Fibroblast of peridontal ligament (primary cell): Measurements from ENCODE around the gene CCL21.

Experiments used
- DNase-seq: peaks from one replicate; pipeline ENCODE4 v3.0.0-alpha.2; 2010; ENCODE audit errors: extremely low read depth

CCL21 gene

DNA sequence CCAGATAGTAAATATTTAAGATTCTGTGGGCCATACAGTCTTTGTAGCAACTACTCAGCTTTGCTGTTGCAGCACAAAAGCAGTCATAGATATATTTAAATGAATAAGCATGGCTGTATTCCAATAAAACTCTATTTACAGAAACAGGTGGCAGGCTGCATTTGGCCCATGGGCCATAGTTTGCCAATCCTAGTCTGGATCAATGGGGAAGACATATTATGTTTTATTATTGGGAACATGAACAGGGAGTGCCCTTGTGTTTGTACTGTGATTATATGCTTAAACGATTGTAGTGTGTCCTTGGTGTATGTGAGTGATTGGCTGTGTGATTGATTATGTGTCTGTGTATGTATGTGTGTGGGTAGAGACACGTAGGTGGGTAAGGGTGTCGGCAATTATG is 35.5 kb downstream of the CCL21 start:
- DNase-seq, result no peak

DNA sequence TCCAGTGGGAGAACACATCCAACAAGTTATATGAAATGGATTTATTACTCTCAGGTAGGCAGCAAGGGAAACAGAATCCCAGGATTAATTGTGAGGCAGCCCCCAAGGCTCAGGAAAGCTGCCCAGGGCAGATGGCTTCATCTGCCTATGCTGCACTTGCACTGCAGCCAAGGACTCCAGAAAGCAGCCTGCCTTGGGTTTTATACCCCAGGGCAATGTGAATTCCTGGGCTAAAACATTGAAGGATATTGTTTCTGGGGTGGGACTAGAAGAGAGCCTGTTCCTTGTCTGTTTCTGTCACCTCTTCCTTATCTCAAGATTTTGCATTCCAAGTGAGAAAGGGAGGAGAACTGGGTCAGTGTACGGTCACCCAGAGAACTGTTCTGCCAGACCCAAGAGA is 38.6 kb downstream of the CCL21 start:
- no peak for DNase-seq

- no peak for DNase-seq
Observed at GRCh38 chr9:34669809-34670562, 40.0 kb downstream of the CCL21 start.

DNA sequence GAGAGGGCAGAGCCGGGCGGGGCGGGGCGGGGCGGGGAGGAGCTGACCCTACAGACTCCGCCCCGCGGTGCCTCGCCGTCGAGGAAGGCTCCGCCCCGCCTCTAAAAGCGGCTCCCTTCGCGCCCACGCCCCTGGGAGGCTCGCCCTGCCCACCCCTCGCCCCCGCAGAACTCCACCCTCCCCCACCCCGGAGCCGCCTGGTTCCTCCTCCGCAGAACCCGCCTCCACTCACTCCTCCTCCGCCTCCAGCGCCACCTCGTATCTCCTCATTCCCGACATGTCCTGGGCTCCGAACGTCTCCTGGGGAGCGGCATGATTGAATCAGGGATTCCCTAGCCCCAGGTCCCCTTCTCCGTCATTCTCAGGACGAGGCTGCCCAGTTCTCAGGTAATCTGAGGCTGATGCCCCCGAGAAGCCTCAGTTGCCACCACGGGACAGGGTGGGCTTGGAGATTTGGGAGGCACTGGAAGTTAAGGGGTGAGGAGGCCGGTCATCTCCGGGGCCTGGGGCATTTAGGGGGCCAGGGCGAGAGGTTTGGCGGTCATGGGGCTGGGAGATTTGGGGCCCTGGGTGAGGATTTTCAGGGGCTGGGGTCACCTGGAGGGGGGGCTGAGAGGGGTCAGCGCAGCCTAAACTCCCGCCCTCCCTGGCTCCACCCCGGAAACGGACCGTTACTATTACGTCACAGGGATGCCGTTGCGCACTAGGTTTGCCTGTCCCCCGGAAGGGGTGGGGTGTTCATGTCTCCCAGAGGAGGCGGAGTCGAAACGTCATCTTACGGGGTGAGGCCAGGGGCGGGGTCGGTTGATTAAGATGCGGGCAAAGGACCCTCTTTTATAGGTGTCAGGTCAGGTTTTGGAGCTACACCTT is 44.3 kb downstream of the CCL21 start:
- DNase-seq, result peak; percentile 95

DNA sequence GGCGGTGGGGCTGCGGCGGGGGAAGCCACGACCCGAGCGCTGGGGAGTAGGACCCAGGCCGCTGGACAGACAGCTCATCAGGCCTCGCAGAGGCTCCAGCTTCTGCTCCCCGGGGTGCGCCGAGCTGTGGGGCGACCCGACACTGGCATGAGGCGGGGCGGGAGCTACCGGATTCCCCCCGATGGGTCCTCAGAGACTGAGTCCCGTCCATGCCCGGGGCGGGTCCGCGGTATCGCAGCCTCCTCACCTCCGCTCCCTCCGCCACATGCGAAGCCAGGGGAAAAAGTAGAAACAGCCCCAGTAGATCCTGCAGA is 44.9 kb downstream of the CCL21 start:
- no peak for DNase-seq

DNA sequence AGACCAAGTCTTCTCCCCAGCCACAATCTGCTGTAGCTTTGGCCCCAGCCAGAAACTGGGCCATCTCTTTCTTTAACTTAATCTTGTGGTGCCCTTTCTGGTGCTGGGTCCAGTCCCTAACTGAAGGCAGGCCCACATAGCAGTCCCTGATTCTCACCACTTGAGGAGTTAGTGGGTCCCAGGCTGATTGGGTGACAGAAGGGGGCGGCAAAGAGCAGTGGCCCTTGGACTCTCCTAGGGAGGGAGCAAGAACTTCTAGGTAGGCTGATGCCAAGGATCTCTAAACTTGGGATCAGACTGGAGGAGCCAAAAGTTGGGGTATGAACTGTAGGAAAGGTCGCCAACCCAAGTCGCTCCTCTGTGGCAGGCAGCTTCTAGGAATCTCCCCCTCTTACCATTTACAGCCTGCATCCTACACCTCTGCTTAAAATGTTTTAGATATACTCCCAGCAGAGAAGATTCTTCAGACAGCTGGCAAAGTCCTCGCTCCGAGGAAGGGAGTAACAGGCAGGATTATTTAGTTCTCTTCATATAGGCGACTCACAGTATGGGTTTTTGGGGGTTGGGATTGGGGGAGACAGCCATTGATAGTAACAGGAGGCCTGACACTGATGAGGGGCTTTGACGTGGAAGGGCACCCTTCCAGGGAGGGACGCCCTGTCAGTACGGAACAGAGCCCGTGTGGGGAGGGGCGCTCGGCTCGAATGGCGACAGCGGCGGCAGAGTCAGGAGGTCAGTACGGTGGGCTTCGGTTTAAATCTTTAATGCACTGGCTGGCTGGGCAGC is 45.5 kb downstream of the CCL21 start:
- DNase-seq, result peak; percentile 76

DNA sequence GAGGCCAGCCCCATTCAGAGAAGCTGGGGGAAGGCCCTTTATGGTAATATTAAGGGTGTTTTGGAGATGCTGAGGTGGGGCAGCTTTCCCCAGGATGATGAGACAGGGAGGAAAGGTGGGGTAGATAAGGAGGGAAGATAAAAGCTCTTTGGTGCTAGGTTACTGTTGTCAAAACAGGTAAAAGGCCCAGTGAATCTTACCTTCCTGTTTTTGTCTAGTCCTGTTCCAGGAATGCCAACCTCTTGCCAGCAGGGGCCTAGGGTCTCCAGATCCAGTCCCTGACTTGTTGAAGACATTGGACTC is 46.7 kb downstream of the CCL21 start:
- DNase-seq, result no peak

DNA sequence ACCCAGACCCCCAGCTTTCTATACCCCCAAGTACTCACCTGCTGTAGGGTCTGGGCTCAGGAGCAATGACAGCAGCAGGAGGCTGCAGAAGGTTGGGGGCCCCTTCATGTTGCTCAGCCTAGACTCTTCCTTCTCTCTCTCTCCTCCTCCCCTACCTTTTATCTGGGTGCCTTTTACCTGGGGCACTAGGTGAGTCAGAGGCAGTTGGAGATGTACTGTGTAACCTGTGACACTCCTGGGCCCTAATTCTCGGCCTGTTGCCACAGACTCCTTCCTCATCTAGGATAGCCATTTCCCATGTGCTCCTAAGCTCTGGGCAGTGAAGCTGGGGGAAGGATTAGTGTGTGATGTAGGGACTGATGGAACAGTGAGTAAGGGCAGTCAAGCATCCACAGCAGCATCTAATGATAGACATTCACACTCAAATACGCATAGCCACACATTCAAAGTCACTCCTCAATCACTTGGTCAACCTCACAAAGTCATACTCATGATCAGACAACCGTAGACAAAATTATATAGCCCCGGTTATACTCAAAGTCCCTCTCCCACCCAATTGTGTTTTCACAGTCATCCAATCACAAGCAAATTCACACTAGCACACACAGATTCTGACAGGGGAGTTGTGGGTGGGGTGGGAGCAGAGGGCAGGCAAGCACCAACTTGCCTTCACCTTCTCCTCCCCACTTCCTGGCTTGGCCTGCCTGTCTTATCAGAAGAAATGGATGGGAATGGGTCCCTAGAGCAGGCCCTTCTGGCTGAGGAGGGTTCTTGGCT is 47.2 kb downstream of the CCL21 start, which contains the start of gene CCL27:
Gene CCL27 (minus strand): TSS at position 132 of the 777 bp plus-strand sequence. CDS start 24 bp downstream, at position 108.
- DNase-seq, result no peak

DNA sequence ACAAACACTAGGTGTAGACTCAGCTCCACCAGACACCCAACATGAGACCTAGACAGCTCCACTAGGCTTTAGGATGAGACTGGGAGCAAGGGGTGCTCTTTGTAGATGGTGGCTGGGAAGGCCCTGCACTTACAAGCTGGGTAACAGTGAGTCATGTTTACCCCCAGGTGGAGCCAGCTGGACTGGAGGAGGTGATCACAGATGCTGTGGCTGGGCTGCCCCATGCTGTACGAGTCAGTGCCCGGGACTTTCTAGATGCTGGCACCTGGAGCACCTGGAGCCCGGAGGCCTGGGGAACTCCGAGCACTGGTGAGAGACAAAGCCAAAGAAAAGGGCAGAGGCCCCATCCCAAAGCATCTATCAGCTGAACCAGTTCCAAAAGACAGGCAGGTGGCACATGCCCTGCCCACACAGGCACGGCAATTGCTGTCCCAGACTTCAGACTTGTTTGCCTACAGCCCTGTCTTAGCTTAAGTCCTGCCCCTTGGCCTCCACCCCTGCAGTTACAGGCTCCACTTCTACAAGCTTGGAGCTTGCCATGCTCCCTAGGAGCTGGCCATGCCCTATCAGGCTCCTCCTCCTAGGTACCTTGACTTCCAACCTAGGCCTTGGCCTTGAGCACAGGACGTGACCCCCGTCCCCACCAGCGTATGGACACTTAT is 50.2 kb downstream of the CCL21 start:
- DNase-seq, result no peak
